Measurements from ENCODE around the gene SLC19A1.

The SLC19A1 gene

DNA sequence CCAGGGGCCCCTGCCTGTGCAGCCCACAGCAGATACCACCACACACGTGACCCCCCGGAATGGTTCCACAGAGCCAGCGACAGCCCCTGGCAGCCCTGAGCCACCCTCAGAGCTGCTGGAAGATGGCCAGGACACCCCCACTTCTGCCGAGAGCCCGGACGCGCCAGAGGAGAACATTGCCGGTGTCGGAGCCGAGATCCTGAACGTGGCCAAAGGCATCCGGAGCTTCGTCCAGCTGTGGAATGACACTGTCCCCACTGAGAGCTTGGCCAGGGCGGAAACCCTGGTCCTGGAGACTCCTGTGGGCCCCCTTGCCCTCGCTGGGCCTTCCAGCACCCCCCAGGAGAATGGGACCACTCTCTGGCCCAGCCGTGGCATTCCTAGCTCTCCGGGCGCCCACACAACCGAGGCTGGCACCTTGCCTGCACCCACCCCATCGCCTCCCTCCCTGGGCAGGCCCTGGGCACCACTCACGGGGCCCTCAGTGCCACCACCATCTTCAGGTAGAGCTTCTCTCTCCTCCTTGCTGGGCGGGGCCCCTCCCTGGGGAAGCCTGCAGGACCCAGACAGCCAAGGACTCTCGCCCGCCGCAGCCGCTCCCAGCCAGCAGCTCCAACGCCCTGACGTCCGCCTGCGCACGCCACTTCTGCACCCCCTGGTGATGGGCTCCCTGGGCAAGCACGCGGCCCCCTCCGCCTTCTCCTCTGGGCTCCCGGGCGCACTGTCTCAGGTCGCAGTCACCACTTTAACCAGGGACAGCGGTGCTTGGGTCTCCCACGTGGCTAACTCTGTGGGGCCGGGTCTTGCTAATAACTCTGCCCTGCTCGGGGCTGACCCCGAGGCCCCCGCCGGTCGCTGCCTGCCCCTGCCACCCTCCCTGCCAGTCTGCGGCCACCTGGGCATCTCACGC, 86.3 kb downstream of the SLC19A1 start:
- Histone ChIP-seq H3K27ac (ENCODE audit: low read length) (no peak overlapping the region), H3K4me1 (ENCODE audit: control insufficient read depth, low read depth, low read length) (no peaks in the 10 kb centered on the region), H3K4me3 (ENCODE audit: low read length) (no peak overlapping the region), H3K27me3 (ENCODE audit: control insufficient read depth, insufficient read depth, low read length) (no peaks in the 10 kb centered on the region), H3K9me3 (ENCODE audit: control insufficient read depth, low read depth, low read length) (no peaks in the 10 kb centered on the region), H3K9ac (ENCODE audit: low read length) (no peak overlapping the region), H3K36me3 (ENCODE audit: control insufficient read depth, low read depth, low read length) (no peaks in the 10 kb centered on the region)

DNA sequence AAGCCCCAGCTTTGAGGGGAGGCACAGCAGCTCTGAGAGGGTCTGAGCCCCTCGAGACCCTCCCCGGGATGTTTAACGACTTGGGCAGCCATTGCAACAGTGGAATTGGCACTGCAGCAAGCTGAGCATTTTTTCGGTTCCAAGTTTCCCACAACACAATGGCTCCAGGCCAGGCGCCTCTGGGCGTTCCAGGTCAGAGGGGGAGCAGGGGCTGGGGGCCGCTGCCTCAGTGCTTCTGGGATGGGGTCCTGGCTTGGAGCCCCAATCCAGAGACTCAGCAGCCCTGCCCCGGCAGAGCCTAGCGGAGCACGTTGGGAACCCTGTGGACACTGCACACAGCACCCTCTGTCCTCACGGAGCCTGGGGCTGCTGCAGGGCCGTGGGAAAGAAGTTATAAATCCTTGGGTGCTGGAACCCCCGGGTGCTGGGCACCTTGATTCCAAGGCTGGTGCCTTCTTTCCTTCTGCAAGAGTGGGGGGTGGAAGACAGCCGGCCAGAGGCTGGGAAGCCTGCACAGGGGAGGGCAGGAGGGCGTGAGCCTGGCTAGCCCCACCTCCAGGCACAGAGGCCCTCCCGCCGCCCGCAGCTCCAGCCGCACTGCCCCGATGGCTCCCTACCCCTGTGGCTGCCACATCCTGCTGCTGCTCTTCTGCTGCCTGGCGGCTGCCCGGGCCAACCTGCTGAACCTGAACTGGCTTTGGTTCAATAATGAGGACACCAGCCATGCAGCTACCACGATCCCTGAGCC, 87.1 kb downstream of the SLC19A1 start:
- Histone ChIP-seq H3K4me1 (ENCODE audit: control insufficient read depth, low read depth, low read length) (no peaks in the 10 kb centered on the region), H3K9me3 (ENCODE audit: control insufficient read depth, low read depth, low read length) (no peaks in the 10 kb centered on the region), H3K4me3 (ENCODE audit: low read length) (no peak overlapping the region), H3K27me3 (ENCODE audit: control insufficient read depth, insufficient read depth, low read length) (no peaks in the 10 kb centered on the region), H3K27ac (ENCODE audit: low read length) (no peak overlapping the region), H3K9ac (ENCODE audit: low read length) (no peak overlapping the region), H3K36me3 (ENCODE audit: control insufficient read depth, low read depth, low read length) (no peaks in the 10 kb centered on the region)

DNA sequence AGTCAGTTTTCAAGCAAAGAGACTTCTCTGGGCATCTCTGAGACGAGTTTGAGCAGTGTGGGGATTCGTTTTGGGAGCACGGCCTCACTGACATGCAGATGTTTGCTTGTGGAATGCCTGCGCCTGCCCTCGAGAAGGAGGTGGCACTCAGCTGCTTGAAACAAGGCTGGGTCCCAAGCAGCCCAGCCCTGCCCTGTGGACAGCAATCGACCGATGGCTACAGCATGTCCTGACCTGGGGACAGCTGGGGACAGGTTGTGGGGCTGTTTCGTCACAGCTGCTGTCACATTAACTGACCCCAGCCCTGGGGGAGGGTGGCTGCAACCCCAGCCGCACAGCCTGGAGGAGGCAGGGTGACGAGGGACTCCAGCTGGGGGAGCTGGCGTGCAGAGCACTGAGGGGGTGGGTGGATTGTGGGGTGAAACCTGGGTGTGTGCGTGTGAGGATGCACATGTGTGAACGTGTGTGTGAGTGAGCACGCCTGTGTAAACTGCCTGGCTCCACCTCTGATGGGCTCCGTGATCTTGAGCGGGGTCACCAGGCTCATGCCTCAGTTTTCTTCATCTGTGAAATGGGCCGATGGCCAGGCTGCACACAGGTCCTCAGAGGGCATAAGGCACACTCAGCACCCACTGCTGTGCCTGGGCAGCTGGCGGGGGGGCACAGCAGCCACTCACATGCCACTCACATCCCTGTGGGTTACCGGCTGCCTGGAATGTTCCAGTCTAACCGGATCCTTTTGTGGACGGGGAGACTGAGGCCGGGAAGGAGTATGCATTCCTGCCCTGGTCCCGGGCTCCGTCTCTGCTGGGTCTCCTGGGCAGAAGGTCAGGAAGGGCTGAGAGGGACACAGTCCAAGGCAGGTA, 87.9 kb downstream of the SLC19A1 start:
- H3K4me3 ChIP-seq (ENCODE audit: low read length): no peak overlapping the region
- no peaks in the 10 kb centered on the region for H3K9me3 ChIP-seq (ENCODE audit: control insufficient read depth, low read depth, low read length)
- no peak overlapping the region for H3K9ac ChIP-seq (ENCODE audit: low read length)
- H3K27ac ChIP-seq (ENCODE audit: low read length): no peak overlapping the region
- H3K4me1 ChIP-seq (ENCODE audit: control insufficient read depth, low read depth, low read length): no peaks in the 10 kb centered on the region
- H3K36me3 ChIP-seq (ENCODE audit: control insufficient read depth, low read depth, low read length): no peaks in the 10 kb centered on the region
- no peaks in the 10 kb centered on the region for H3K27me3 ChIP-seq (ENCODE audit: control insufficient read depth, insufficient read depth, low read length)

DNA sequence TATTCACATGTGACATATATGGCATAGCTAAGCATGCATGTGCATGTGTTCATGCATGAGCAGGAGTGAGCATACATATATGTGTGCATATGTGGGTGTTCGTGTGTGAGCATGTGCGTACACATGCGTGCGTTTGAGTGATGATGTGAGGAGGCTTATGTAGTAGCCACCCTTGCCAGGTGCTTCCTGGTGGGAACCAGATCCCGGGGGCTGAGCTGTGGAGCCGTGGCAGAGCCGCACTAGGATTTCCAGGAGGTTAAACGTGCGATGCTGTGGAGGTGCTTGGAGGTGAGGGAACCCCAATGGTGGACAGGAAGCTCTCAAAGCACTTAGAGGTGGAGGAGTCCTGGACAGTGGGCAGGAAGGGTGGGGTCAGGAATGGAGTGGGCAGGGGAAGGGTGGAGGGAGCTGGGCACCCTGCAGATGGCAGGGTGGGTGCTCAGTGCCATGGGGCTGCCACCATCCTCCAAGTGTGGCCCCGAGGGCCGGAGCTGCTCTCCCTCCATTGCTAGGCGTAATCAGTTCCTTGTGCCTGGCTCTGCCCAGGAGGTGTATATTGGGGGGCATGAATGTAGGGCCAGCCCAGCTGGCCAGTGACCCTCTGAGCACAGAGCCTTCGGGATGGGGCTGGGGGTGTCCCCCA, 88.8 kb downstream of the SLC19A1 start:
- Histone ChIP-seq H3K4me1 (ENCODE audit: control insufficient read depth, low read depth, low read length) (no peaks in the 10 kb centered on the region), H3K9ac (ENCODE audit: low read length) (no peak overlapping the region), H3K4me3 (ENCODE audit: low read length) (no peak overlapping the region), H3K27me3 (ENCODE audit: control insufficient read depth, insufficient read depth, low read length) (no peaks in the 10 kb centered on the region), H3K9me3 (ENCODE audit: control insufficient read depth, low read depth, low read length) (no peaks in the 10 kb centered on the region), H3K36me3 (ENCODE audit: control insufficient read depth, low read depth, low read length) (no peaks in the 10 kb centered on the region), H3K27ac (ENCODE audit: low read length) (no peak overlapping the region)

DNA sequence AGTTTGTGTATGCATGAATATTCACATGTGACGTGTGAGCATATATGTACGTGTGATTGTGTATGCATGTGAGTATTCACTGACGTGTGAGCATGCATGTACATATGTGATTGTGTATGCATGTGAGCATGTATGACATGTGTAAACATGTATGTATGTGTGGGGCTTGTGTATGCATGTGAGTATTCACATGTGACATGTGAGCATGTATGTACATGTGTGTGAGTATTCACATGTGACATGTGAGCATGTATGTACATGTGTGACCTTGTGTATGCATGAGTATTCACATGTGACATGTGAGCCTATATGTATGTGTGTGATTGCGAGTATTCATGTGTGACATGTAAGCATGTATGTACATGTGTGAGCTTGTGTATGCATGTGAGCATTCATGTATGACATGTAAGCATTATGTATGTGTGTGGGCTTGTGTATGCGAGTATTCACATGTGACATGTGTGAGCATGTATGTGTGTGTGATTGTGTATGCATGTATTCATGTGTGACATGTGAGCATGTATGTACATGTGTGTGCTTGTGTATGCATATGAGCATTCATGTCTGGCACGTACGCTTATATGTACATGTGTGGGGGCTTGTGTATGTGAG, 89.4 kb downstream of the SLC19A1 start:
- H3K4me1 ChIP-seq (ENCODE audit: control insufficient read depth, low read depth, low read length): no peaks in the 10 kb centered on the region

DNA sequence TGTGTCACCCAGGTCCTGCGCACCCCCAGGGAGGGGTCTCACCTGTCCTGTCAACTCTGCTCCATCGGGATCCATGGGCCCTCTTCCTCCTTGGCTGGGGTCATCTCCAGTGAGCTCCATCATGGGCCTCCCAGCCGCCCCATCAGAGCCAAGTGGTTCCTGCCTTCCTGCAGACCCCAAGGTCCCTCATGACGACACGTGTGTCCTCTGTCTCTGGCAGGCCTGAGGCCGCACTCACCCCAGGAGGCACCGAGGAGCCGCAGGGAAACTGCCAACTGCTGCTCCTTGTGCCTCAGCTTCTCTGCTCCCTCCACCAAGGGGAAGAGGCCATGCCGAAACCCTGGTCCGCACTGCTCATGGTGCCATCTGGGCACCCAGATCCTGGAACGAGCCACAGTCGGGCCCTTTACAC, 90.5 kb downstream of the SLC19A1 start:
- Histone ChIP-seq H3K4me3 (ENCODE audit: low read length) (no peak overlapping the region), H3K9ac (ENCODE audit: low read length) (no peak overlapping the region), H3K4me1 (ENCODE audit: control insufficient read depth, low read depth, low read length) (no peaks in the 10 kb centered on the region), H3K9me3 (ENCODE audit: control insufficient read depth, low read depth, low read length) (no peaks in the 10 kb centered on the region), H3K27ac (ENCODE audit: low read length) (no peak overlapping the region), H3K27me3 (ENCODE audit: control insufficient read depth, insufficient read depth, low read length) (no peaks in the 10 kb centered on the region), H3K36me3 (ENCODE audit: control insufficient read depth, low read depth, low read length) (peaks cover 5% of the 10 kb centered on the region)

More for the DNA sequence above, 89.4 kb downstream of the SLC19A1 start:
- H3K9me3 ChIP-seq (ENCODE audit: control insufficient read depth, low read depth, low read length): no peaks in the 10 kb centered on the region
- H3K27me3 ChIP-seq (ENCODE audit: control insufficient read depth, insufficient read depth, low read length): no peaks in the 10 kb centered on the region
- no peak overlapping the region for H3K27ac ChIP-seq (ENCODE audit: low read length)
- peaks cover 5% of the 10 kb centered on the region for H3K36me3 ChIP-seq (ENCODE audit: control insufficient read depth, low read depth, low read length)
- no peak overlapping the region for H3K9ac ChIP-seq (ENCODE audit: low read length)
- no peak overlapping the region for H3K4me3 ChIP-seq (ENCODE audit: low read length)

DNA sequence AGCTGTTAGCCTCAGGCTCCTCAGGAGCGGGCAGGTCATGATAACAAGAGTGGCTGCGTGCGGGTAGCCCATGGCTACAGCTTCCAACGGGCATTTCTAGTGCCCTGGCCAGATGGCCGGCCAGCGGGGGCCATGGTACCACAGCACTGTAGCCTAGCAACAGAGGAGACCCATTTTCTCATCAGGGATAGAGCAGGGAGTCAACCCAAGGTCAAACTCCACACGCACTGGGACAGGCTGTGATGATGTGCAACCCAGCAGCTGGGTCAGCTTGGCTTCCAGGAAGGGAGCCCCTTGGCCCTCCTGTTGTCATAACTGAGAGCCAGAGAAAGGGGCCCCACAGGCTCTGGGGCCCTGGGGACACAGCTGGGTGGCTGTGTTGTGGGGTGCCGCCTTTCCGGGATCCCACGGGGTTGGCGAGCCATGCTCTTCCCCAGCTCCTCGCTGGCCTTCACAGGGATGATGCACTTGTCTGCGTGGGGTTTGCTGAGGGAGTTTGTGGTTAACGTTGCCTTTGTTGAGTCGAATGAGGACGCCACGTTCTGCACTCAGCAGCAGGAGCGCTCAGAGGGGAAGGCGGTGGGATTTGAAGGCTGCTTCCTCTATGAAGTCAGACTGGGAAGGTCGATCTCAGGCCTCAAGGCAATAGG, 91.0 kb downstream of the SLC19A1 start:
- Histone ChIP-seq H3K27ac (ENCODE audit: low read length) (no peak overlapping the region), H3K9me3 (ENCODE audit: control insufficient read depth, low read depth, low read length) (no peaks in the 10 kb centered on the region), H3K27me3 (ENCODE audit: control insufficient read depth, insufficient read depth, low read length) (no peaks in the 10 kb centered on the region), H3K4me3 (ENCODE audit: low read length) (no peak overlapping the region), H3K4me1 (ENCODE audit: control insufficient read depth, low read depth, low read length) (no peaks in the 10 kb centered on the region), H3K9ac (ENCODE audit: low read length) (no peak overlapping the region), H3K36me3 (ENCODE audit: control insufficient read depth, low read depth, low read length) (peaks cover 5% of the 10 kb centered on the region)

DNA sequence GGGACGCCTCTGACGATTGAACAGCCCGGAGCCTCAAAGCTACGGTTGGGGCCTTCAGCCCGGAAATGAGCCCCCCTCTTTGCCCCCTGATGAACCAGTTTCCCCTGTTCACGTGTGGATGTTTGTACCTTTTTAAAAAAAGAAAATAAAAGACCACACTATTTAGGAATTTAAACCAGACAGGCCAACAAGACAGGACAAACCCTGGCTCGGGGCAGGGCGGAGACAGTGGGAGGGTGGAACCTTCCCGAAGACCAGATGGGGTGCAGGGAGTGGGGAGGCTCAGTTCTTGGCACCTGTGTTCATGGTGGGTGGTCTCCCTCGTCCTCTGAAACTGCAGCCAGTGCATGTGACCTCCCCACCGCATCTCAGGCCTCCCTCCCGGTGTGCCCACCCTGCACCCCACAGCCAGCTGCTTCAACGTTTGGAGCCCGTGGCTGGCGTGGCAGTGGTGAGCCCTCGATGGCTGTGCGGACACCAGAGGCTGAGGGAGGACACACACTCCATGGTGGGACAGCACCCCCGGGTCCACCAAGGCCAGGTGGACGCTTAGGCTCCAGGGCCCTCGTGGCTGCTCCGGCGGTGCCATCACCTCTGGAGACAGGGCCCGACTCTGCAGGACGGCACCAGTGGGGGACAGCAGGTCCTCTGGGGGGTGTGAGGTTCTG, 91.7 kb downstream of the SLC19A1 start:
- Histone ChIP-seq H3K4me1 (ENCODE audit: control insufficient read depth, low read depth, low read length) (no peaks in the 10 kb centered on the region), H3K36me3 (ENCODE audit: control insufficient read depth, low read depth, low read length) (peaks cover 5% of the 10 kb centered on the region)

DNA sequence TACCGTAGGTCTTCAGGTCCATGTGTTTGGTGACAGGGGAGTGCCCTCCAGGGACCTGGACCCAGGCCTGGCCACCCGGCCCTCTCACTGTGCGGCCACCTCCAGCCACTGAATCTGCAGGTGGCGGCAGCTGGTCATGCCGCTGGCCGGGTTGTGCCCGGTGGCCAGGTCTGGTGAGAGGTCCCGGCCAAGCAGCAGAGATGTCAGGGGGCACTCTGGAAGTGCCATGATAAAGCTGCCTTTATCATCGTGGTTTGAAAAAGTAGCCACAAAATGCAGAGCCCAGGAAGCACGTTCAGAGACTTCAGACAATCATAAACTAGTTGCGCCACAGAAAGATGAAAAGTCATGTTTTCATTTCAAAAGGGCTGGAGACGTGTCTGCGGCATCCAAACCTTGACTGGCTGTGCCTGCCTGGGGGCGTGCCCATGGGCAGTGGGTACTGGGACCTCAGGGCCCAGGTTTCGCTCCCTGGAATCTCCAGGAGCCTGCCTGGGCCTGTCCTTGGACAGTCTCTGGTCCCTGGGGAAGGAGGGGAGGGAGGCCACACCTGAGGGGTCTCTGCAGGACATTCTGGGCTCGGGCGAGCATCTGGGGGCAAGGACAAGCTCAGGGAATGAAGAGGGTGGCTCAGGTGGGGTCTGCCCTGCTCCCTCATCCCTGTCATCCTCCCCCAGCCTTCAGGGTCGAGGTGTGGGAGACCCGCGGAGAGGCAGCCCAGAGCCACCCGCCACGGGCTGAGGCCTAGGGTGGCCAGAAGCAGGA, 92.4 kb downstream of the SLC19A1 start:
- Histone ChIP-seq H3K27ac (ENCODE audit: low read length) (no peak overlapping the region), H3K9ac (ENCODE audit: low read length) (no peak overlapping the region), H3K4me3 (ENCODE audit: low read length) (no peak overlapping the region), H3K9me3 (ENCODE audit: control insufficient read depth, low read depth, low read length) (no peaks in the 10 kb centered on the region), H3K27me3 (ENCODE audit: control insufficient read depth, insufficient read depth, low read length) (no peaks in the 10 kb centered on the region), H3K4me1 (ENCODE audit: control insufficient read depth, low read depth, low read length) (no peaks in the 10 kb centered on the region), H3K36me3 (ENCODE audit: control insufficient read depth, low read depth, low read length) (peaks cover 5% of the 10 kb centered on the region)

More for the DNA sequence above, 91.7 kb downstream of the SLC19A1 start:
- Histone ChIP-seq H3K4me3 (ENCODE audit: low read length) (no peak overlapping the region), H3K9ac (ENCODE audit: low read length) (no peak overlapping the region), H3K27me3 (ENCODE audit: control insufficient read depth, insufficient read depth, low read length) (no peaks in the 10 kb centered on the region), H3K27ac (ENCODE audit: low read length) (no peak overlapping the region), H3K9me3 (ENCODE audit: control insufficient read depth, low read depth, low read length) (no peaks in the 10 kb centered on the region)

Data from iPS-18a (cell line).